RCC 7860 (cell line): ENCODE data around the gene UBE3B.

ENCODE experiments used
- DNase-seq: peaks from one replicate; pipeline ENCODE4 v3.0.0-alpha.2; 2015; ENCODE audit warnings: low spot score
- FAIRE-seq: peaks from 2 replicates; lab custom pipeline; 2012; peaks lifted over from hg19 to GRCh38; lab: Jason Lieb, UNC

The UBE3B gene

DNA sequence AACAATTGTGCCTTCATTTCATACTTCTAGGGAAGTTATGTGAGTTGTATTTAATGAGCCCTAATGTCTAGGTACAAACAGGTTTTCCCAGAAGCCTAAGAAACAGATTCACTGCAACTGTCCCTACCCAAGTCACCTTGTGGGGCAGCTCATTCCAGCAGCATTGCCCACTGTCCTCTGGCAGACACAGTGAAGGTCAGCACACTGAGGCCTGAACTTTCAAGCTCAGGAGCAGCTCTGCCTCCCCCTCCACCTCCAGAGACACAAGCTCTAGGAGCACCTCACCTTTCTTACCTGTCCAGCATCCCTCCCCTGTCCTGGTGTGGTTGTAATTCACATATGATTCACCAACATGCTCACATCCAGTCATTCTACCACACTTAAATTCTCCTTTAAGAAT lies 15.7 kb downstream of the UBE3B start:
- FAIRE-seq, result no peak
- DNase-seq, result no peak

DNA sequence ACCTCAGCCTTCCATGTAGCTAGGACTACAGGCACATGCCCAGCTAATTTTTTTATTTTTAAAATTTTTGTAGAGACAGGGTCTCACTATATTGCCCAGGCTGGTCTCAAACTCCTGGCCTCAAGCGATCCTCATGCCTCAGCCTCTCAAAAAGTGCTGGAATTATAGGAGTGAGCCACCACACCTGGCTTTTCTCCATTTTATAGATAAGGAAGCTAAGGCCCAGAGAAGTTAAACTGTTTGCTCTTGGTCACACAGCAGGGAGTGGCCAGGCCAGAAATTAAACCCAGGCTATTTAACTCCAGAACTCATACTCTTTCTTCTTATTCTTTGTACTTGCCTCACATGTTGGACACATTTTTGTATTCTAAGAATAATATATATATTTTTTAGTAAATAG lies 16.5 kb downstream of the UBE3B start:
- no peak for DNase-seq
- FAIRE-seq, result no peak

GRCh38 chr12:109494348-109494881 lies 17.0 kb downstream of the UBE3B start:
- FAIRE-seq (no peak), DNase-seq (no peak)

DNA sequence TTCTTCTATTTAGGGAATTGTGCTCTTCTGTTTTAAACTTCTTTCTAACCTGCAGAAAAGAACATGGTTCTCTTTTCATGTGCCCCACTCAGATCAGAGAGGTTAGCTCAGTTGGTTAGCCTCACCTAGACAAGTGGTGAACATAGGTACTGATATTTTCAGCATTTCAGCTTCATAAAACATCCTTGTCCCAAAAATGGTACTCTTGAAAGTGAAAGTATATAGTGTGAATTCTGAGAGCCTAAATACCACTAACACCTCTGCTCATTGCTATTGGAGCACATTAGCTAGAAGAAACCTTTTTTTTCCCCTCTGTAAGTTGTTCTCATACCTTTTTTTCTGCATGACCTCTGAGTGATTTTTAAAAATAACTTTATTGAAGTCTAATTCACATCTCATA lies 17.6 kb downstream of the UBE3B start:
- no peak for DNase-seq
- no peak for FAIRE-seq

- FAIRE-seq, result no peak
- DNase-seq, result no peak
Measured at GRCh38 chr12:109496306-109496705, 18.9 kb downstream of the UBE3B start.

- DNase-seq, result no peak
Measured at GRCh38 chr12:109497675-109498074, 20.2 kb downstream of the UBE3B start.

DNA sequence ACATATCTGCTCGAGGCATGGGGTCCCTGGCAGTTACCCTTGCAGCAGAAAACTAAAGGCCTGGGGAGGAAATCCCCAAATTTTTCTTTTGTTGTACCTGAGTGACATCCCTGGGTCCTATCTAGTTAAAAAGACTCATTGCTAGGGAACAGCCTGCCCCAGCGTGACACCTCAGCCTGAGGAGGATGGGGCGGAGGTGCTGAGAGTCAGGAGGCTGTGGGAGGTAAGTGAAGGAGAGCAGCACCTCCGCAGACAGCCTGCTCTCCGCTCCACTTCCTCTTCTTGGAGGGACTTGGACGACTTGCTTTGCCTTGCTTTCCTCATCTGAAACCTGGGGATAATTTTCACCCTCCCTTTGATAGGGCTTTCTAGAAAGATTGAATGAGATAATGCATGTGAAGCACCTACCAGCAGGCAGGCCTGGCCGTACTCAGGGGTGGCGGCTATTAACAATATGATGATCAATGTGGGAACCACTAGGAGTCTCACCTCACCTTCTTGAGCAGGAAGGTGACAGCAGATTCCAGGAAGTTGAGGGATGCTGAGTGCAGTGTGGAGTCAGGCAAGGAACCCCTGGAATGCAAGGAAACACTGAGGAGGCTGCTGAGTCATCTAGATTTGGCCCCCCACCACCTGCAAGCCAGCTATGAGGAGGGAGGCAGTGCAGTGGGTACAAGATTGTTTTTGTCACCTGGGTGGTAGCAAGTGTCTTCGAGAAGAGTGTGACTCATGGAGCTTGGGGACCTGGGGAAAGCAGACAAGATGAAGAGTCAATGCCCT lies 23.2 kb downstream of the UBE3B start:
- FAIRE-seq, result no peak
- no peak for DNase-seq

More at GRCh38 chr12:109497675-109498074, 20.2 kb downstream of the UBE3B start:
- FAIRE-seq, result no peak

DNA sequence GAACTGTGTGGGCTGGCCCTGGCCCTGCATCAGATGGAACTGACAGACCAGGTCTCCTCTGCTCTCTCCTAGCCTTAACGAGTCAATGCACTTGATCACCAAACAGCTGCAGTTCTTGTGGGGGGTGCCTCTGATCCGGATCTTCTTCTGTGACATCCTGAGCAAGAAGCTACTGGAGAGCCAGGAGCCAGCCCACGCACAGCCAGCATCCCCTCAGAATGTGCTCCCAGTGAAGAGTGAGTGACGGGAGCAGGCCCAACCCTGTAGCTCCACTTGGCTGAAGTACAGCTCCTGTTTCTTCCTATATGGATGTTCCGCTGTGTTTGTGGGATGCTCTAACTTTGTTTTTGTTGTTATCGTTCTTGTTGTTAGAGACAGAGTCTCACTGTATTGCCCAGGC lies 23.9 kb downstream of the UBE3B start:
- DNase-seq (no peak), FAIRE-seq (no peak)

GRCh38 chr12:109502332-109502731 lies 24.9 kb downstream of the UBE3B start:
- FAIRE-seq, result no peak
- no peak for DNase-seq

DNA sequence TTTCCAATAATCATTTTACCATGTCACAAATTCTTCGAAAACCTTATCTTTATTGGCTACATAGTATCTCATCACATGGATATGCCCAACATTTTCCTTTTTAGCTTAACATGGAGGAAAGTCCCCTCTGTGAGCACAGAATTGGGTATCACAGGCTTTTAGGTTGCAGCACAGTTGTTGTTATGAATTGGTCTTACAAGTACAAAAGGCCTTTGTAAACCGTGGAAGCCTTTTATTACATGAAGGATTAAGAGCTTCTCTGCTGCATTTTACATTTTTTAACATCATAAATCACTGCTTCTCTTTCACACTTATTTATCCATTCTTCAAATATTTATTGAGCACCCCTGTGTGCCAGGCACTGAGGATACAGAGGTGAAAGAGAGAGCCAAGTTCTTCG lies 26.2 kb downstream of the UBE3B start:
- FAIRE-seq, result no peak
- DNase-seq, result no peak

DNA sequence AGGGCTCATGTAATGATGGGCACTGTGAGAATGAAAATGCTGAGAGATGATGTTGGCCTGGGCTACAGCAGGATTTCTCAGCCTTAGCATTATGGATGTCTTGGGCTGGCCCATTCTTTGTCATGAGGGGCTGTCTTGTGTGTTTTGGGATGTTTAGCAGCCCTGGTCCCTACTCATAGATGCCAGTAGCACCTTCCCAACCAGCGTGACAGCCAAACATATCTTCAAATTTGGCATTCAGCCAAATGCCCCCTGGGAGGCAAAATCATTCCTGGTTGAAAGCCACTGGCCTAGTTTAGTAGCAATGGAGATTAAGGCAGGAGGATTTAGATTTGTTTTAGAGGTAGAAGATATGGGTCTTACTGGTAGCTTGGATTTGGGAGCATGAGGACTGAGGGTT lies 26.6 kb downstream of the UBE3B start:
- DNase-seq, result no peak
- no peak for FAIRE-seq

DNA sequence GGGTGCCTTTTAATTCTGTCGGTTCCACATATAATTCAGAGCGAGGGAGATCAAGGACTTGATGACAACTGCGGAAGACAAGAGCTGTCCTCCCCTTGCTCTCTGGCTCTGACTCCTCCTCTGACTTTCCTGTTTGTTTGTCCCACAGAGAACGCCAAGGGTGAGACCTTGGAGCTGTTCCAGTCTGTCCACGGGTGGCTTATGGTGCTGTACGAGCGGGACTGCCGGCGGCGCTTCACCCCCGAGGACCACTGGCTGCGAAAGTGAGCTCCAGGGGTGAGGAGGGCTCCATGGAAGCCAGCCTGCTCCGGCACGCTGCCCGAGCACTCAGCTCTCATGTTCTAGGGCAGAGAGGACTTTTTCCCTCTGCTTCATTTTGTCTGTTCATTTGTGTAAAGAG lies 32.8 kb downstream of the UBE3B start:
- FAIRE-seq, result no peak
- no peak for DNase-seq

DNA sequence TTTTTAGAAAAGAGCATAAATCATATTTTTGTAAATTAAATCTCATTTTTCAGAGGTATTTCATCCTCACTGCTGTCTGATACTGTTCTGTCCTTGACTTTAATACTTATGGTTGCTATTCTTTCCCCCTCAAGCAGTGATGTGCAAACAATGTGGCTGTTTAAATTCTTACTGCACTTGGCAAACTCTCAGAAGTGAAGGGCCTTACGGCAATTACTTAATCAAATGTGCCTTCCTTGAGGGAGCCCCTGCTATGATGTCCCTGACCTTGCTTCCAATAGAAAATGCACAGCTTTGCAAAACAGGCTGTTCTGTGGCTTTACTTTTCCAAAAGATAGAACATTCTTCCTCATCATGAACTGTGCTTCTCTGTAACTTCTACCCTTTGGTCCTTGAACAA lies 35.2 kb downstream of the UBE3B start:
- no peak for DNase-seq
- FAIRE-seq, result no peak

DNA sequence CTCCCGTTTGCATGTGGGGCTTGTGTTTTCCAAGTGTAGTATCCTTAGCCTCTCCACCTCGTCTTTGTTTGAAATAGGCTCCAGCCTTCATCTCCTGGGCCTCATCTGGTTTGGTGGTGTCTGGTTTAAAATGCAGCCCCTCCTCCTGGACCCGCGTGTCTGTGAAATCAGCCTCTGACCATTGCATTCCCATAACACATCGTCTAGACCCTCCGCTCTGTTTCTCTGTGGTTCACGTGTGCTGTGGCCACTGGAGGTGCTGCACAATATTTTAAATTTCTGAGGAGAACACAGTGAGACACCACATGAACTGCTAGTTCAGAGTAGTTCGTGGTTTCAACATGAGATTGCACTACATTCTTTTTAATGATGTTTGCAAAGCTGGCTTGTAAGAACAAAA lies 35.6 kb downstream of the UBE3B start:
- FAIRE-seq, result no peak

DNA sequence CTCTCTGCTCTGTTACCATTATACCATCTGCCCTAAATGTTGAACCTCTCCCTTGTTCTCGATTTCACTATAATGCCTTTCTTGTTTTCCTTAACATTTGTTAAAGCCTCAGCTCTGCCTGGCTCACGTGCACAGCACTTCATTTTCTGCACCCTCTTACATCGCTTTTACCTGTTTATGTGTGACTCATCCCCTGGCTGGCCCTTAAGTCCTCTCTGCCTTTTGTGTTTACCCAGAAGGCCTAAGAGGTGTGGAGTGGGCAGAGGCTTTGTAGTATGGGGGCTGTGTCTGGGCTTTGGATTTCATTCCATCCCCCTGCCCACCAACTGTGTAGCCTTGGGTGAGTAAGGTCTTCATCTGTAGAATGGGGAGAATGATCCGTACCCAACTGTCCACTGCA lies 36.5 kb downstream of the UBE3B start:
- DNase-seq, result no peak
- no peak for FAIRE-seq

More for the DNA sequence above, 35.6 kb downstream of the UBE3B start:
- no peak for DNase-seq

GRCh38 chr12:109517619-109518018 lies 40.2 kb downstream of the UBE3B start:
- FAIRE-seq, result no peak
- DNase-seq, result no peak

DNA sequence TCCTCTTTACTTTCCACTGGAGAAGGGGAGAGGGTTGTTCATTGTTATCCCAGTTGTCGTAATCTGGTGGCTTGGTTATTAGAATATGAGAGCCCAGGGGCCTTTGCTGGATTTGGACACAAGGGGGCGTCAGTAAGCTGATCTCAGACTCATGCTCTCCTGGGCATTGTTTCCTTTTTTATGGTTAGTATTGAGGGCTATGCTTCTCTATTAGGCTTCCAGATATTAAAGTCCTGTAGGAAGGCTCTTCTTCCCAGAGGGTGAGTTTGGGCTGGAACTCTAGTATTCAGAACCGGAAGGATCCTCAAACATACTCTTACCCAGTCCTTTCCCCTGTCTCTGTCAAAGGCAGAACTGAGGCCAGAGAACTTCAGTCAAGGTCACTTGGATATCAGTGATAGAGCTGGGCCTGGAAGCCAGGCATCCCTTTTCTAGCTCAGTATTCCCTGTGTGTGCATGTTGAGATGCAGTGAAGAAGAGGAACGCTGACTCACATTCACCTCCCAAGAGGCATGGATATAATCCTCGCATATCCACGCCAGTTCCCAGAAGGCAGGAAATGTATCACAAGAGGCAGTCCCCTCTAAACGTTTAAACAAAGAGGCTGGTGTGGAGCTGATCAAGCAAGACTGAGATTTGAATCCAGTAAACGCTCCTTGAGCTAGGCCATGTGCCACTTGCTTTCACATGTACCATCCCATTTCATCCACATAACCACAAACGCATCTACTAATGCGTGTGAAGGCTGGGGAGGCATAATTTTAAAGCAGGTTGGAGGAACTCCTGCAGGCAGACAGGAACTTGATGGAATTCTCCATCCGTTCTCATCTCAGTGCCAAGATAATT lies 41.6 kb downstream of the UBE3B start:
- no peak for FAIRE-seq

GRCh38 chr12:109519787-109520186 lies 42.4 kb downstream of the UBE3B start:
- DNase-seq (no peak), FAIRE-seq (no peak)

More for the DNA sequence above, 41.6 kb downstream of the UBE3B start:
- DNase-seq, result peak; percentile 27

- DNase-seq, result no peak
- no peak for FAIRE-seq
Measured at GRCh38 chr12:109521831-109522230, 44.4 kb downstream of the UBE3B start.

DNA sequence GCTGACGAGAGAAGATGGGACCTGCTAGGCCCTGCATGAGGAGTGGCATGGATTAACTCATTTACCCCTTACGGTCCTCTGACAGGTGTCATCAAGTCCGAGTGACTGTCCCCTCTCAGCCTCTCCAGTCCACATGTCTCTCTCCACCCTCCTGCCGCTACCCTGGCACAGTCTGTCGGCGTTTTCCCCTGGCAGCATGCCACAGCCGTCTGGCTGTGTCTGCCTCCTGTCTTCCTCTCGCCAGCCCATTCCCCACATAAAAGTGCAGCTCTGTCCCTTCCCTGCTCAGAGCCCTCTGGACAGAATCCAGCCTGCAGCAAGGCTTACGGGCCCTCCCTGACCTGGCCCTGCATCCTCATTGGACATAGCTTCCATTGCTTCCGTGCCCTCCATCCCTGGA lies 45.6 kb downstream of the UBE3B start:
- FAIRE-seq (no peak), DNase-seq (no peak)

DNA sequence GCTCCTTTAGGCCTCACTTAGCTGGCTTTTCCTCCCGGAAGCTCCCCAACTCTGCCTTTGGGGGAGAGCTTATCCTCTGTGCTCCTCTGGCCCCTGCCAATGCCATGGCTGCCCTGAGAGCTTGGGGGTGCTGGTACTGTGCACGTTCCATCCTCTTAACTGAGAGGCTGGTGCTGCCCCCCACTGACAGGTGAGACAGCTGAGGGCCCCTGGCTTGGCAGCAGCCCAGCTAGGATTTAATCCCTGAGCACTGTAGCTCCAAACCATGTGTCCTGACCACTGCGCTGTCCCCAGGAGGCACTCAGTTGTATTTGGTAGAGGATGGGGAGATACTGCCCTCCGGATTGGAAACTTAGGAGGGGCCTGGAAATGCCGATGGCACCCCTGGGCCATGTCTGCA lies 46.1 kb downstream of the UBE3B start:
- DNase-seq (no peak), FAIRE-seq (no peak)
